Left lung (tissue), 10 donors: ENCODE measurements around the gene SRP68. TPM values are rescaled to one million over a fixed set of nuclear protein-coding genes. Genes with fewer than 3 reads are reported as not detected.
"Not testable (repeated sequence)": the region's sequence is repeated elsewhere in the genome, so short reads cannot be mapped to it uniquely, and the experiment has no call there.

ENCODE experiments used
- ATAC-seq: fragments of 200-7000 bp; cut with Tn5 transposase; one replicate; pipeline ENCODE4 v1.9.1; 2020; ENCODE audit warnings: moderate library complexity
- DNase-seq, 4 donors: peaks; one replicate each; pipeline ENCODE4 v3.0.0-alpha.2; 2013 to 2020
- H3K27ac ChIP-seq, 2 donors: fragments of 200-600 bp; sonication (generic) in 1 of 2; one replicate each; pipeline versions ENCODE4 v1.5.0 to v1.8.0; 2020 to 2021
- H3K27me3 ChIP-seq, 2 donors: fragments of 200-600 bp; sonication (generic) in 1 of 2; one replicate each; pipeline versions ENCODE4 v1.5.0 to v1.8.0; 2020 to 2021
- H3K36me3 ChIP-seq, 2 donors: fragments of 200-600 bp; sonication (generic) in 1 of 2; one replicate each; pipeline versions ENCODE4 v1.5.0 to v1.8.0; 2020 to 2021
- H3K4me1 ChIP-seq, 2 donors: fragments of 200-600 bp; one replicate each; pipeline ENCODE4 v1.8.0; 2021
- H3K4me3 ChIP-seq, 2 donors: fragments of 200-600 bp; sonication (generic) in 1 of 2; one replicate each; pipeline versions ENCODE4 v1.5.0 to v1.8.0; 2020 to 2021; ENCODE audit warnings: mild to moderate bottlenecking in 1 of 2
- H3K9me3 ChIP-seq, 2 donors: fragments of 200-600 bp; sonication (generic) in 1 of 2; one replicate each; pipeline versions ENCODE4 v1.5.0 to v1.8.0; 2020 to 2021
- intact Hi-C, 2 donors: fragments of 100-400 bp; cut with DNase I; formaldehyde crosslinking; loops; one replicate each; pipeline versions ENCODE4 v1.11.2 to v1.14.2; 2022
- polyA plus RNA-seq, 6 donors: library from polyadenylated mRNA; unstranded; fragments of 120-200 nt; gene quantifications; one replicate each; pipeline ENCODE4 v1.2.1, GENCODE V29; 2013; ENCODE audit not compliant: insufficient read length in 6 of 6
- total RNA-seq, 2 donors: library from RNA; stranded (reverse); fragmentation: NEBNext Ultra II Directional; extraction: Animal tissue kit (Norgen Biotek cat#: 25700); gene quantifications; one replicate each; pipeline ENCODE4 v1.2.1, GENCODE V29; 2021
- TF ChIP-seq, protein P1 (sequence below), 2 donors: fragments of 200-600 bp; sonication (generic) in 1 of 2; IDR thresholded peaks; one replicate each; pipeline versions ENCODE4 v1.5.0 to v1.8.0; 2021; ENCODE audit warnings: antibody characterized with exemption in 2 of 2
- donor health status: DM: no; HTN: yes; CAD: no.
- donor health status: DM: no; HTN: no; CAD: no.

SRP68 gene
- total and polyA plus RNA-seq, 8 donors: 61.0 to 104 (median 97.8) TPM

DNA sequence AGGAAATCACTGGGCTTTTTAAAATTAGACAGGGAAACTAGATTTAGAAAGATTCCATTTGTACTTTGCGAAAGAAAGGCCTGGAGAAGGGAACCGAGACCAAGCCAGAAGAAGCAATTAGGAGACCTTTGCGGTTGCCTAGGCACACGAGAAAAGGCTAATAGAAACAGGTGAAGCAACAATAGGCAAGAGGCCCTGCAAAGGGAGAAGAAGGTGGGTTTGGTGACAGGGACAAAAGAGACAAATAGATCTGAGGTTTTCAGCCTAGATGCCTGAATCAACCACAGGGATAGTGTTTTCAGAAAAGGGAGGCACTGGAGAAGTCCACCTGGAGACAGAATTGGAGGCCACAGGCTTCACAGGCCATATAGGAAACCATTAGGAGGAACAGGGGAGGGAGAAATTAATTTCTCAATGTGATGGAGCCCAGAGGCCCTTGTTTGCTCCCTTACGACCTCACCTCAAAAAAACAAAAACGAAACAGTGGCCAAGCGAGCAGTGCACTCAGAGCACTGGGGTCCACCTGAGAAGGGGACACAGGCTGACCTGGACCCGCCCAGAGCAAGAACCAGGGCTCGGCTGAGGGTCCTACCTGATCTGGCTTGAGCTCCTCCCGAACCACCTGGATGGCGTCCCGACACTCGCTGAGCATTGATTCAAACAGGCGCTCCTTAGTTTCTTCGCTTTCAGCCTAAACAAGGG is 22.3 kb downstream of the SRP68 start:
- Histone ChIP-seq H3K27ac (peak overlapping the region; percentile 46 to 69), H3K9me3 (no peaks in the 10 kb centered on the region), H3K4me3 (no peak overlapping the region), H3K4me1 (peaks cover 4 to 20% of the 10 kb centered on the region in 2 donors), H3K36me3 (peaks cover 0 to 99% of the 10 kb centered on the region in 2 donors), H3K27me3 (no peaks in the 10 kb centered on the region)
- TF ChIP-seq, protein P1, sequence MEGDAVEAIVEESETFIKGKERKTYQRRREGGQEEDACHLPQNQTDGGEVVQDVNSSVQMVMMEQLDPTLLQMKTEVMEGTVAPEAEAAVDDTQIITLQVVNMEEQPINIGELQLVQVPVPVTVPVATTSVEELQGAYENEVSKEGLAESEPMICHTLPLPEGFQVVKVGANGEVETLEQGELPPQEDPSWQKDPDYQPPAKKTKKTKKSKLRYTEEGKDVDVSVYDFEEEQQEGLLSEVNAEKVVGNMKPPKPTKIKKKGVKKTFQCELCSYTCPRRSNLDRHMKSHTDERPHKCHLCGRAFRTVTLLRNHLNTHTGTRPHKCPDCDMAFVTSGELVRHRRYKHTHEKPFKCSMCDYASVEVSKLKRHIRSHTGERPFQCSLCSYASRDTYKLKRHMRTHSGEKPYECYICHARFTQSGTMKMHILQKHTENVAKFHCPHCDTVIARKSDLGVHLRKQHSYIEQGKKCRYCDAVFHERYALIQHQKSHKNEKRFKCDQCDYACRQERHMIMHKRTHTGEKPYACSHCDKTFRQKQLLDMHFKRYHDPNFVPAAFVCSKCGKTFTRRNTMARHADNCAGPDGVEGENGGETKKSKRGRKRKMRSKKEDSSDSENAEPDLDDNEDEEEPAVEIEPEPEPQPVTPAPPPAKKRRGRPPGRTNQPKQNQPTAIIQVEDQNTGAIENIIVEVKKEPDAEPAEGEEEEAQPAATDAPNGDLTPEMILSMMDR (IDR thresholded peaks at IDR 0.05): no peak
- intact Hi-C loops: no loop called here
- DNase-seq: no peak
- ATAC-seq: no peak

DNA sequence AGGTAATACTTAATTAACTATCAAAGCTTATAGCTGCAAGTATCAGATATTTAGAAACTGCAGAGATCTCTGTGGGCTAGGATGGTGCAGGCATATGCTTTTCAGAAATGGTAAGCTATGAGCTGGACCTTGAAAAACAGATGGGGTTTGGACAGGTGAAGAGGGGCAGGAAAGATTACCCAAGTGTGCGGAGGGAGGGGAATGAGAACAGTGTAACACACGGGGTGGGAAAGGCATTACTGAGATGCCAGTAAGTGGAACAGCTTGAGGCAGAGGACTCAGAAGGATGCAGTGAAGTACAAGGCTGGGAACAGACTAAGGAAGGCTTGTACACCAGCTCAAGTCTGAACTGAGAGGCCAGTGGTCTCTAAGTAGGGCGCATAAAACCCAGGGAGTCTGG is 23.1 kb downstream of the SRP68 start:
- Histone ChIP-seq H3K36me3 (peaks cover 0 to 99% of the 10 kb centered on the region in 2 donors), H3K4me1 (peaks cover 4 to 13% of the 10 kb centered on the region in 2 donors), H3K27me3 (no peaks in the 10 kb centered on the region), H3K9me3 (no peaks in the 10 kb centered on the region), H3K4me3 (no peak overlapping the region), H3K27ac (no peak overlapping the region)
- DNase-seq: no peak
- intact Hi-C loops: no loop called here
- ATAC-seq: no peak
- TF ChIP-seq, protein P1 (IDR thresholded peaks at IDR 0.05): no peak

- H3K27me3 ChIP-seq: no peaks in the 10 kb centered on the region
- TF ChIP-seq, protein P1 (IDR thresholded peaks at IDR 0.05): no peak
- H3K4me1 ChIP-seq: peaks cover 4 to 13% of the 10 kb centered on the region in 2 donors
- H3K36me3 ChIP-seq: peaks cover 0 to 99% of the 10 kb centered on the region in 2 donors
- no peak overlapping the region for H3K27ac ChIP-seq
- intact Hi-C loops: no loop called here
- no peak overlapping the region for H3K4me3 ChIP-seq
- DNase-seq: no peak
- ATAC-seq: no peak
- no peaks in the 10 kb centered on the region for H3K9me3 ChIP-seq
These were observed 23.6 kb downstream of the SRP68 start for GRCh38 chr17:76048711-76049110.

DNA sequence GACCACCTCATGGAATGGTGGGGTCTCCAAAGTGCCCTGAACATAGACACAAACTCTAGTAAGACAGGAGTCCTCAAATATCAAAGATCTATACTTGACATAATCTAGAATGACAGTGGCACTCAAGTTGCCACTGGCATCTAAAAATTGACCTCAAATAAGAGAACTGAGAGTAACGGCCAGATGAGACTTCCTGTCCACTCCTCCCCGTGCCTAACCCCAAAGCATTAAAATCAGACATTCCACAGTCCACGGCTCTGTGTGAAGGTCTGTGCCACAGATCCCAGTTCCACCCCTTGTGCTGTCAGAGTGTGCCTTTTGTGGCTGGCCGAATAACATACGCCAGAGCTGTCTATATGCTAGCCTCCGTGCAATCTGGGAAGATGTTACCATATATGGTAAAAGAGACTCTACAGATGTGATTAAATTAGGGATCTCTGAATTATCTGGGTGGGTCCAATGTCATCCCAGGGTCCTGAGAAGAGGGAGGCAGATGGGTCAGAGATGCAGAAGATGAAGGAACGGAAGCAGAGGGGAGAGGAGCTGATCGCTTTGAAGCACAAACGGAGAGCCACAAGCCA is 24.2 kb downstream of the SRP68 start:
- H3K36me3 ChIP-seq: peaks cover 0 to 99% of the 10 kb centered on the region in 2 donors
- no peak for ATAC-seq

DNA sequence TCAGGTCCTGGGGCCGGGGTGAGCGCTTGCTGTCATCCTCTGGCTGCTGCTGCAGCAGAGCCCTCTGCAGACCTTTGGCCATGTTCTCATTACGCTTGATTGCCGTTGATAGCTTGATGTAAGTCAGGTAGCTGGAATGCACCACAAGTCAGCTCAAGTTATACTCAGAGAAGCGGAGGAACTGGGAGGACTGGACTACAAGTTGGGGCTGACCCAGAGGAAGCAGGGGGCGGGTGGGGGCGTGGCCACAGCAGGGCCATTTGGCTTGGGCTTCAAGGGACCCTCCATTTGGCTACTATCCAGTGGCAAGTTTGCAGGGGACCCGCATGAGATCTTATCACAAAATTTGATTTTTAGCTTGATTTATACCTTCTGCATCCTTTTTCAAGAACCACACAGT is 26.3 kb downstream of the SRP68 start:
- peaks cover 4 to 13% of the 10 kb centered on the region in 2 donors for H3K4me1 ChIP-seq
- H3K36me3 ChIP-seq: peaks cover 0 to 100% of the 10 kb centered on the region in 2 donors
- no peak for ATAC-seq
- DNase-seq: no peak
- TF ChIP-seq, protein P1 (IDR thresholded peaks at IDR 0.05): no peak
- no peaks in the 10 kb centered on the region for H3K27me3 ChIP-seq
- H3K27ac ChIP-seq: no peak overlapping the region
- no peaks in the 10 kb centered on the region for H3K9me3 ChIP-seq
- no peak overlapping the region for H3K4me3 ChIP-seq
- intact Hi-C loops: no loop called here

More for the DNA sequence above, 24.2 kb downstream of the SRP68 start:
- H3K4me3 ChIP-seq: no peak overlapping the region
- H3K27me3 ChIP-seq: no peaks in the 10 kb centered on the region
- intact Hi-C loops: no loop called here
- no peak overlapping the region for H3K27ac ChIP-seq
- H3K4me1 ChIP-seq: peaks cover 4 to 13% of the 10 kb centered on the region in 2 donors
- no peaks in the 10 kb centered on the region for H3K9me3 ChIP-seq
- TF ChIP-seq, protein P1 (IDR thresholded peaks at IDR 0.05): no peak
- DNase-seq: no peak

GRCh38 chr17:76044475-76045007 is 27.8 kb downstream of the SRP68 start:
- H3K4me3 ChIP-seq, H3K27ac ChIP-seq, H3K27me3 ChIP-seq, H3K4me1 ChIP-seq, intact Hi-C loops, DNase-seq, H3K9me3 ChIP-seq, ATAC-seq: not testable (repeated sequence)
- H3K36me3 ChIP-seq: peaks cover 0 to 100% of the 10 kb centered on the region in 2 donors

GRCh38 chr17:76042868-76043267 is 29.4 kb downstream of the SRP68 start:
- H3K4me1 ChIP-seq, ATAC-seq, DNase-seq, H3K4me3 ChIP-seq, H3K27me3 ChIP-seq, H3K27ac ChIP-seq, intact Hi-C loops, H3K9me3 ChIP-seq: not testable (repeated sequence)
- peaks cover 0 to 100% of the 10 kb centered on the region in 2 donors for H3K36me3 ChIP-seq
